Measurements from ENCODE around the gene KLF1. TPM values are rescaled to one million over a fixed set of nuclear protein-coding genes. Genes with fewer than 3 reads are reported as not detected.

The KLF1 gene
- polyA plus RNA-seq, 1 of the 3 experiments (the other 2 are of a cell fraction), result not detected

DNA sequence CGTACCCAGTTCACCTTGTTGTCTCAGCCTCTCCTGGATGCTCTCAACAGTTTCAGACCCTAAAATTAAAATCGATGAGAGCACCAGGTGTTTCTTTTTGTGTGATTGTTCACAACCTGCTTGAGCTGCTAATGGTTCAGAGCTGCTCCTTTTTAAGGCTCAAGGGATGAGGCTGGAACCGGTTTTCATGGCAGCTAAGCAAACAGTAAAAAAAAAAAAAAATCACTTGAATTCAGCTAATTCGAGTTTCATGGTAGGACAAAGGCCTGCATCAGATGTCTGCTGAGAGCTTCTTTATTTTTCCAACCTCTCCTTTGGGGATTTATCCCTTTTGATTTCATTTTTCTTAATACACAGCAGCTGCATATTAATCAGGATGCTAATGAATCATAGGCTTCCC, 25.6 kb upstream of the KLF1 start:
- Histone ChIP-seq H3K9me3 (no peaks in the 10 kb centered on the region), H3K9me2 (no peaks in the 10 kb centered on the region), H3K9ac (no peak overlapping the region), H4K20me1 (ENCODE audit: insufficient read depth) (no peaks in the 10 kb centered on the region), H2AFZ (ENCODE audit: low read depth) (peak overlapping the region; percentile 5; the same call in 1 of the 2 replicates), H3F3A (replicated peaks; ENCODE audit: insufficient read depth) (no peaks in the 10 kb centered on the region), H3K4me3 (ENCODE audit: low read depth in 2 of 2, low read length in 1 of 2) (no peak overlapping the region), H3K4me1 (ENCODE audit: control insufficient read depth in 1 of 2, insufficient read depth in 2 of 2, low read depth in 1 of 2, low read length in 1 of 2) (peaks cover 5 to 22% of the 10 kb centered on the region in 2 experiments; a peak in 3 of 4 replicates), H3K4me2 (no peak overlapping the region), H3K79me2 (ENCODE audit: insufficient read depth) (no peaks in the 10 kb centered on the region), H3K27me3 (ENCODE audit: insufficient read depth) (no peaks in the 10 kb centered on the region), H3K36me3 (replicated peaks in 1 of 2; ENCODE audit: control insufficient read depth in 1 of 2, insufficient read depth in 2 of 2, low read length in 1 of 2) (no peaks in the 10 kb centered on the region), H3K27ac (ENCODE audit: low read depth in 2 of 2, low read length in 1 of 2) (peak overlapping the region in 1 of 2 experiments; percentile 78; a peak in 2 of 4 replicates)
- ChIA-PET CTCF (interaction anchor here (1.0 to 1.9 kb wide), 3 partner anchors 10 to 152 kb away, joined by 3 to 6 read pairs (median 4); no protein-coding TSS in a partner anchor), POLR2A (interaction anchor here (0.7 to 1.7 kb wide), 8 partner anchors 11 to 42 kb away, joined by 3 to 10 read pairs (median 3); partner anchors contain the start of genes GCDH and RAD23A)
- no peak for TF ChIP-seq TAF1 (IDR thresholded peaks at IDR 0.05; ENCODE audit: borderline replicate concordance, low read depth, low read length)
- no peak for TF ChIP-seq EP300 (IDR thresholded peaks at IDR 0.05; ENCODE audit: borderline replicate concordance in 1 of 2, low read depth in 1 of 2, low read length in 1 of 2)
- TF ChIP-seq RFX5 (IDR thresholded peaks at IDR 0.05; ENCODE audit: low read length), result no peak
- TF ChIP-seq FOXM1 (IDR thresholded peaks at IDR 0.05; ENCODE audit: low read depth), result no peak
- TF ChIP-seq GATA2 (CRISPR knock-in tag; IDR thresholded peaks at IDR 0.05), result no peak
- TF ChIP-seq, protein P1, sequence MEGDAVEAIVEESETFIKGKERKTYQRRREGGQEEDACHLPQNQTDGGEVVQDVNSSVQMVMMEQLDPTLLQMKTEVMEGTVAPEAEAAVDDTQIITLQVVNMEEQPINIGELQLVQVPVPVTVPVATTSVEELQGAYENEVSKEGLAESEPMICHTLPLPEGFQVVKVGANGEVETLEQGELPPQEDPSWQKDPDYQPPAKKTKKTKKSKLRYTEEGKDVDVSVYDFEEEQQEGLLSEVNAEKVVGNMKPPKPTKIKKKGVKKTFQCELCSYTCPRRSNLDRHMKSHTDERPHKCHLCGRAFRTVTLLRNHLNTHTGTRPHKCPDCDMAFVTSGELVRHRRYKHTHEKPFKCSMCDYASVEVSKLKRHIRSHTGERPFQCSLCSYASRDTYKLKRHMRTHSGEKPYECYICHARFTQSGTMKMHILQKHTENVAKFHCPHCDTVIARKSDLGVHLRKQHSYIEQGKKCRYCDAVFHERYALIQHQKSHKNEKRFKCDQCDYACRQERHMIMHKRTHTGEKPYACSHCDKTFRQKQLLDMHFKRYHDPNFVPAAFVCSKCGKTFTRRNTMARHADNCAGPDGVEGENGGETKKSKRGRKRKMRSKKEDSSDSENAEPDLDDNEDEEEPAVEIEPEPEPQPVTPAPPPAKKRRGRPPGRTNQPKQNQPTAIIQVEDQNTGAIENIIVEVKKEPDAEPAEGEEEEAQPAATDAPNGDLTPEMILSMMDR (IDR thresholded peaks at IDR 0.05), result no peak
- TF ChIP-seq, protein P2, sequence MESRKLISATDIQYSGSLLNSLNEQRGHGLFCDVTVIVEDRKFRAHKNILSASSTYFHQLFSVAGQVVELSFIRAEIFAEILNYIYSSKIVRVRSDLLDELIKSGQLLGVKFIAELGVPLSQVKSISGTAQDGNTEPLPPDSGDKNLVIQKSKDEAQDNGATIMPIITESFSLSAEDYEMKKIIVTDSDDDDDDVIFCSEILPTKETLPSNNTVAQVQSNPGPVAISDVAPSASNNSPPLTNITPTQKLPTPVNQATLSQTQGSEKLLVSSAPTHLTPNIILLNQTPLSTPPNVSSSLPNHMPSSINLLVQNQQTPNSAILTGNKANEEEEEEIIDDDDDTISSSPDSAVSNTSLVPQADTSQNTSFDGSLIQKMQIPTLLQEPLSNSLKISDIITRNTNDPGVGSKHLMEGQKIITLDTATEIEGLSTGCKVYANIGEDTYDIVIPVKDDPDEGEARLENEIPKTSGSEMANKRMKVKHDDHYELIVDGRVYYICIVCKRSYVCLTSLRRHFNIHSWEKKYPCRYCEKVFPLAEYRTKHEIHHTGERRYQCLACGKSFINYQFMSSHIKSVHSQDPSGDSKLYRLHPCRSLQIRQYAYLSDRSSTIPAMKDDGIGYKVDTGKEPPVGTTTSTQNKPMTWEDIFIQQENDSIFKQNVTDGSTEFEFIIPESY (IDR thresholded peaks at IDR 0.05; ENCODE audit: borderline replicate concordance, low read depth), result no peak
- TF ChIP-seq RCOR1 (IDR thresholded peaks at IDR 0.05; ENCODE audit: low read length), result no peak
- no peak for DNase-seq
- 56% methylated on average over 4 of the region's 4 CpGs for WGBS (ENCODE audit: low lambda C conversion rate)

DNA sequence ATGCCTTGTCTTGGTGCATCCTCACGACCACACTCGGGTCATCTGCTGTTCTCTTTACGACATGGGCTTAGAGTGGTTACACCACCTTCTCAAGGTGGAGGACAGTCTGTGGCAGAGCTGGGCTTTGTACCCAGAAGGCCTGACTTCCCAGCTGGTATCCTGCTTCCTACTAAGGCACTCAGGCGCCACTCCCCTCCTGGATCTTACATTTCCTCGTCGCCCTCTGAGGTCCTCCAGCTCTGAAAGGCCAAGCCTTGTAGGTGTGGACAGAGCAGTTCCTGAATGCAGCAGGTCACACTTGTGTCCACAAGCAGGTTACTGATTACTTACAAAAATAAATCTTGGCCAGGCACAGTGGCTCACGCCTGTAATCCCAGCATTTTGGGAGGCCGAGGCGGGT, 20.2 kb upstream of the KLF1 start:
- Histone ChIP-seq H2AFZ (ENCODE audit: low read depth) (no peak overlapping the region), H3K4me2 (no peak overlapping the region), H3K36me3 (replicated peaks in 1 of 2; ENCODE audit: control insufficient read depth in 1 of 2, insufficient read depth in 2 of 2, low read length in 1 of 2) (no peaks in the 10 kb centered on the region), H3K9me3 (no peaks in the 10 kb centered on the region), H3K27me3 (ENCODE audit: insufficient read depth) (no peaks in the 10 kb centered on the region), H3K9me2 (no peaks in the 10 kb centered on the region), H3F3A (replicated peaks; ENCODE audit: insufficient read depth) (no peaks in the 10 kb centered on the region), H4K20me1 (ENCODE audit: insufficient read depth) (no peaks in the 10 kb centered on the region), H3K9ac (no peak overlapping the region), H3K27ac (ENCODE audit: low read depth in 2 of 2, low read length in 1 of 2) (no peak overlapping the region), H3K4me3 (ENCODE audit: low read depth in 2 of 2, low read length in 1 of 2) (no peak overlapping the region), H3K4me1 (ENCODE audit: control insufficient read depth in 1 of 2, insufficient read depth in 2 of 2, low read depth in 1 of 2, low read length in 1 of 2) (peaks cover 0 to 4% of the 10 kb centered on the region in 2 experiments; a peak in 2 of 4 replicates), H3K79me2 (ENCODE audit: insufficient read depth) (no peaks in the 10 kb centered on the region)
- WGBS (ENCODE audit: low lambda C conversion rate), result 93% methylated on average over 9 of the region's 9 CpGs
- ChIA-PET CTCF (interaction anchor here (0.6 to 1.5 kb wide), 2 partner anchors 24 to 821 kb away, joined by 3 read pairs; no protein-coding TSS in a partner anchor), POLR2A (interaction anchor here (0.9 to 1.2 kb wide), 2 partner anchors 12 to 19 kb away, joined by 3 to 5 read pairs; partner anchors contain the start of gene SYCE2)
- no peak for DNase-seq
- TF ChIP-seq RFX5 (IDR thresholded peaks at IDR 0.05; ENCODE audit: low read length), result no peak
- no peak for TF ChIP-seq GABPA (IDR thresholded peaks at IDR 0.05; ENCODE audit: low read depth)
- no peak for TF ChIP-seq MEF2A (IDR thresholded peaks at IDR 0.05; ENCODE audit: borderline replicate concordance, low read depth)
- no peak for TF ChIP-seq RAD21 (IDR thresholded peaks at IDR 0.05; ENCODE audit: low read length)
- TF ChIP-seq, protein P3, sequence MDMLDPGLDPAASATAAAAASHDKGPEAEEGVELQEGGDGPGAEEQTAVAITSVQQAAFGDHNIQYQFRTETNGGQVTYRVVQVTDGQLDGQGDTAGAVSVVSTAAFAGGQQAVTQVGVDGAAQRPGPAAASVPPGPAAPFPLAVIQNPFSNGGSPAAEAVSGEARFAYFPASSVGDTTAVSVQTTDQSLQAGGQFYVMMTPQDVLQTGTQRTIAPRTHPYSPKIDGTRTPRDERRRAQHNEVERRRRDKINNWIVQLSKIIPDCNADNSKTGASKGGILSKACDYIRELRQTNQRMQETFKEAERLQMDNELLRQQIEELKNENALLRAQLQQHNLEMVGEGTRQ (IDR thresholded peaks at IDR 0.05; ENCODE audit: borderline replicate concordance, low read depth, low read length), result no peak
- no peak for TF ChIP-seq SIN3A (IDR thresholded peaks at IDR 0.05; ENCODE audit: borderline replicate concordance, low read depth, low read length)
- TF ChIP-seq ELF1 (IDR thresholded peaks at IDR 0.05), result no peak
- TF ChIP-seq, protein P4, sequence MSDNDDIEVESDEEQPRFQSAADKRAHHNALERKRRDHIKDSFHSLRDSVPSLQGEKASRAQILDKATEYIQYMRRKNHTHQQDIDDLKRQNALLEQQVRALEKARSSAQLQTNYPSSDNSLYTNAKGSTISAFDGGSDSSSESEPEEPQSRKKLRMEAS (IDR thresholded peaks at IDR 0.05; ENCODE audit: low read depth), result no peak
- TF ChIP-seq, protein P5, sequence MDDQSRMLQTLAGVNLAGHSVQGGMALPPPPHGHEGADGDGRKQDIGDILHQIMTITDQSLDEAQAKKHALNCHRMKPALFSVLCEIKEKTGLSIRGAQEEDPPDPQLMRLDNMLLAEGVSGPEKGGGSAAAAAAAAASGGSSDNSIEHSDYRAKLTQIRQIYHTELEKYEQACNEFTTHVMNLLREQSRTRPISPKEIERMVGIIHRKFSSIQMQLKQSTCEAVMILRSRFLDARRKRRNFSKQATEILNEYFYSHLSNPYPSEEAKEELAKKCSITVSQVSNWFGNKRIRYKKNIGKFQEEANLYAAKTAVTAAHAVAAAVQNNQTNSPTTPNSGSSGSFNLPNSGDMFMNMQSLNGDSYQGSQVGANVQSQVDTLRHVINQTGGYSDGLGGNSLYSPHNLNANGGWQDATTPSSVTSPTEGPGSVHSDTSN (IDR thresholded peaks at IDR 0.05), result no peak
- no peak for TF ChIP-seq TCF12 (IDR thresholded peaks at IDR 0.05)
- no peak for TF ChIP-seq RXRA (IDR thresholded peaks at IDR 0.05; ENCODE audit: borderline replicate concordance, low read depth)
- TF ChIP-seq TAF1 (IDR thresholded peaks at IDR 0.05; ENCODE audit: borderline replicate concordance, low read depth, low read length), result no peak

Measured in SK-N-SH (cell line).